Endothelial cell of umbilical vein (primary cell): ENCODE data around the gene OVOL2. TPM values are rescaled to one million over a fixed set of nuclear protein-coding genes. Genes with fewer than 3 reads are reported as not detected.

Experiments used
- BruUV-seq: library from RNA; stranded (reverse); fragments of 400-500 nt; replicated peaks from 2 replicates; lab custom pipeline; 2021; lab: Mats Ljungman, UMichigan
- CTCF ChIA-PET: fragments of 300-600, 350-600 bp; sonication (Branson Sonifier 250); formaldehyde crosslinking; loops from one replicate; lab custom pipeline; 2021; ENCODE audit warnings: antibody characterized with exemption, inconsistent platforms; lab: Charles Lee
- POLR2A ChIA-PET: fragments of 300-600, 350-600 bp; sonication (Branson Sonifier 250); formaldehyde crosslinking; loops from one replicate; lab custom pipeline; 2021; ENCODE audit warnings: antibody characterized with exemption, inconsistent platforms; lab: Charles Lee
- DNase-seq: peaks from one replicate; pipeline ENCODE4 v3.0.0-alpha.2; 2011; ENCODE audit warnings: low read depth, low spot score
- FAIRE-seq: peaks from 2 replicates; lab custom pipeline; 2011; peaks lifted over from hg19 to GRCh38; lab: Jason Lieb, UNC
- H2AFZ ChIP-seq: 2 replicates; pipeline ENCODE4 v1.6.0; 2012; ENCODE audit warnings: low read depth, low read length, control low read depth, inconsistent platforms
- H3K27ac ChIP-seq: 2 replicates; pipeline ENCODE4 v1.5.1; 2011; ENCODE audit warnings: low read depth, mild to moderate bottlenecking, control low read depth, low read length, moderate library complexity; ENCODE audit not compliant: insufficient read depth
- H3K27me3 ChIP-seq, 2 experiments: 2 replicates each; pipeline versions ENCODE4 v1.6.0 to v1.6.1; 2011; ENCODE audit warnings: low read length in 2 of 2, mixed read lengths in 1 of 2; ENCODE audit not compliant: control insufficient read depth in 2 of 2, insufficient read depth in 2 of 2
- H3K36me3 ChIP-seq, 2 experiments: 2 replicates in 1 of 2; 3 replicates in 1 of 2; pipeline ENCODE4 v1.5.1; 2011; ENCODE audit warnings: low read length in 2 of 2, mild to moderate bottlenecking in 1 of 2, moderate library complexity in 1 of 2; ENCODE audit not compliant: control insufficient read depth in 2 of 2, insufficient read depth in 2 of 2; ENCODE audit errors: extremely low read depth in 1 of 2
- H3K4me1 ChIP-seq: 3 replicates; pipeline ENCODE4 v1.5.1; 2011; ENCODE audit warnings: mild to moderate bottlenecking, low read length; ENCODE audit not compliant: control insufficient read depth, insufficient read depth; ENCODE audit errors: extremely low read depth
- H3K4me2 ChIP-seq: 2 replicates; pipeline ENCODE4 v1.6.1; 2011; ENCODE audit warnings: low read length, control low read depth, mixed read lengths; ENCODE audit not compliant: insufficient read depth
- H3K4me3 ChIP-seq, 3 experiments: fragments of 200-600 bp in 1 of 3; sonication (generic), shearing (Covaris generic) in 1 of 3; replicated peaks in 1 of 3; 2 replicates each; pipeline ENCODE4 v1.5.1; 2011 to 2016; ENCODE audit warnings: control low read depth in 3 of 3, low read length in 3 of 3, mild to moderate bottlenecking in 2 of 3, inconsistent platforms in 1 of 3, low read depth in 1 of 3, moderate library complexity in 1 of 3; ENCODE audit not compliant: insufficient read depth in 1 of 3
- H3K79me2 ChIP-seq: 2 replicates; pipeline ENCODE4 v1.6.0; 2012; ENCODE audit warnings: low read length, inconsistent platforms; ENCODE audit not compliant: control insufficient read depth, insufficient read depth
- H3K9ac ChIP-seq: replicated peaks from 2 replicates; pipeline ENCODE3; 2011; ENCODE audit warnings: low read length, control low read depth; ENCODE audit not compliant: insufficient read depth; ENCODE audit errors: extremely low read depth
- H3K9me1 ChIP-seq: replicated peaks from 3 replicates; pipeline ENCODE4 v1.6.0; 2011; ENCODE audit warnings: mild to moderate bottlenecking, low read length; ENCODE audit not compliant: control insufficient read depth, insufficient read depth; ENCODE audit errors: extremely low read depth
- H3K9me3 ChIP-seq: replicated peaks from 2 replicates; pipeline ENCODE4 v1.5.1; 2012; ENCODE audit warnings: low read length, inconsistent platforms; ENCODE audit not compliant: control insufficient read depth, insufficient read depth
- H4K20me1 ChIP-seq: replicated peaks from 2 replicates; pipeline ENCODE3; 2011; ENCODE audit warnings: mild to moderate bottlenecking, low read length; ENCODE audit not compliant: control insufficient read depth, insufficient read depth; ENCODE audit errors: extremely low read depth
- CTCF ChIP-seq, 2 donors: IDR thresholded peaks; 1 replicate in 1 of 2; 2 replicates in 1 of 2; pipeline ENCODE4 v1.5.1; 2011; ENCODE audit warnings: low read length in 2 of 2, mild to moderate bottlenecking in 2 of 2, moderate library complexity in 2 of 2, control low read depth in 1 of 2, inconsistent platforms in 1 of 2, low read depth in 1 of 2; ENCODE audit not compliant: insufficient read depth in 1 of 2; ENCODE audit errors: extremely low read depth in 1 of 2
- EZH2 ChIP-seq: IDR thresholded peaks from 2 replicates; pipeline ENCODE4 v1.6.1; 2012; ENCODE audit warnings: borderline replicate concordance, low read depth, mild to moderate bottlenecking, moderate library complexity, low read length, inconsistent platforms; ENCODE audit not compliant: severe bottlenecking
- FOS ChIP-seq: IDR thresholded peaks from 2 replicates; pipeline ENCODE4 v1.6.1; 2011; ENCODE audit warnings: mild to moderate bottlenecking, low read length, moderate library complexity, borderline replicate concordance; ENCODE audit not compliant: insufficient read depth
- GATA2 ChIP-seq: IDR thresholded peaks from 2 replicates; pipeline ENCODE4 v1.7.0; 2011; ENCODE audit warnings: low read depth, mild to moderate bottlenecking, moderate library complexity, mixed read lengths, low read length; ENCODE audit not compliant: insufficient read length, insufficient read depth
- JUN ChIP-seq: IDR thresholded peaks from 2 replicates; pipeline ENCODE4 v1.6.1; 2011; ENCODE audit warnings: borderline replicate concordance, low read depth; ENCODE audit not compliant: insufficient read length, insufficient read depth
- MAX ChIP-seq: IDR thresholded peaks from 2 replicates; pipeline ENCODE4 v1.6.1; 2011; ENCODE audit not compliant: insufficient read depth, insufficient read length
- MYC ChIP-seq: IDR thresholded peaks from one replicate; pipeline ENCODE4 v1.6.1; 2011; ENCODE audit warnings: mild to moderate bottlenecking, low read depth, low read length
- POLR2A ChIP-seq: IDR thresholded peaks from 2 replicates; pipeline ENCODE4 v1.6.1; 2012; ENCODE audit warnings: low read depth, mild to moderate bottlenecking, control low read depth, low read length
- POLR2AphosphoS5 ChIP-seq: IDR thresholded peaks from 2 replicates; pipeline ENCODE4 v1.6.1; 2012; ENCODE audit warnings: low read depth, mild to moderate bottlenecking, control low read depth, low read length, moderate library complexity; ENCODE audit not compliant: insufficient read depth
- dilution Hi-C: fragments of 300-500 bp; cut with MboI; formaldehyde crosslinking; loops from one replicate; pipeline ENCODE4 v1.15.0; 2019; ENCODE audit warnings: low sequenced_read_pairs; ENCODE audit not compliant: extremely low pct_ligation_motif_present
- intact Hi-C: fragments of 100-400 bp; cut with micrococcal nuclease; formaldehyde crosslinking; loops from one replicate; pipeline ENCODE4 v1.10.0; 2022
- polyA plus RNA-seq, 4 experiments: library from polyadenylated mRNA; depleted of rRNA in 3 of 4; stranded (reverse) in 3 of 4; unstranded in 1 of 4; fragments of >200 nt; gene quantifications; 2 replicates each; pipeline versions ENCODE4 v1.2.1 to v1.2.3, GENCODE V29; 2011 to 2012; ENCODE audit warnings: missing spikeins in 1 of 4
- total RNA-seq: library from RNA; stranded (reverse); gene quantifications from 2 replicates; pipeline ENCODE4 v1.2.3, GENCODE V29; 2021

OVOL2 gene
- total and polyA plus RNA-seq, 2 donors (not counting 3 experiments of a cell fraction or from before 2014, with no cell fraction given), result not detected

GRCh38 chr20:18046535-18046934 lies 11.2 kb downstream of the OVOL2 start:
- Histone ChIP-seq H2AFZ (no peak overlapping the region), H3K4me2 (no peak overlapping the region), H4K20me1 (no peaks in the 10 kb centered on the region), H3K9me3 (no peaks in the 10 kb centered on the region), H3K4me3 (no peak overlapping the region), H3K9ac (no peak overlapping the region), H3K79me2 (no peaks in the 10 kb centered on the region), H3K36me3 (no peaks in the 10 kb centered on the region), H3K9me1 (no peaks in the 10 kb centered on the region), H3K27me3 (peaks cover 4 to 8% of the 10 kb centered on the region in 2 experiments), H3K27ac (no peak overlapping the region), H3K4me1 (no peaks in the 10 kb centered on the region)
- ChIA-PET POLR2A (no interaction called here), CTCF (no interaction called here)
- dilution Hi-C loops, result no loop called here
- no TSS peak for BruUV-seq
- FAIRE-seq (no peak), DNase-seq (no peak)
- TF ChIP-seq CTCF (IDR thresholded peaks at IDR 0.05; ENCODE audit: extremely low read depth in 1 of 2, insufficient read depth in 1 of 2, low read depth in 1 of 2, low read length in 2 of 2), result no peak
- intact Hi-C loops, result no loop called here

- no peak overlapping the region for H3K27ac ChIP-seq
- no peaks in the 10 kb centered on the region for H4K20me1 ChIP-seq
- H3K9ac ChIP-seq, result no peak overlapping the region
- TF ChIP-seq POLR2AphosphoS5 (no peak), MAX (no peak), POLR2A (no peak), JUN (no peak), MYC (no peak), EZH2 (no peak), FOS (no peak), CTCF (IDR thresholded peaks at IDR 0.05; ENCODE audit: extremely low read depth in 1 of 2, insufficient read depth in 1 of 2, low read depth in 1 of 2, low read length in 2 of 2) (no peak), GATA2 (no peak)
- H3K4me3 ChIP-seq, result no peak overlapping the region
- H3K4me2 ChIP-seq, result no peak overlapping the region
- intact Hi-C loops (no loop called here), dilution Hi-C loops (no loop called here)
- POLR2A ChIA-PET, result no interaction called here
- no TSS peak for BruUV-seq
- H3K9me1 ChIP-seq, result no peaks in the 10 kb centered on the region
- DNase-seq, result no peak
- CTCF ChIA-PET, result no interaction called here
- peaks cover 0 to 6% of the 10 kb centered on the region in 2 experiments for H3K27me3 ChIP-seq
- no peaks in the 10 kb centered on the region for H3K9me3 ChIP-seq
- no peak for FAIRE-seq
- H3K4me1 ChIP-seq, result no peaks in the 10 kb centered on the region
- H2AFZ ChIP-seq, result no peak overlapping the region
- no peaks in the 10 kb centered on the region for H3K36me3 ChIP-seq
- H3K79me2 ChIP-seq, result no peaks in the 10 kb centered on the region
Observed at GRCh38 chr20:18042229-18042628, 15.5 kb downstream of the OVOL2 start.
